ENCODE data around the gene KRTAP5-9.

The KRTAP5-9 gene

GRCh38 chr11:71558996-71559395, 10.8 kb downstream of the KRTAP5-9 start:
- TF ChIP-seq, protein P1, sequence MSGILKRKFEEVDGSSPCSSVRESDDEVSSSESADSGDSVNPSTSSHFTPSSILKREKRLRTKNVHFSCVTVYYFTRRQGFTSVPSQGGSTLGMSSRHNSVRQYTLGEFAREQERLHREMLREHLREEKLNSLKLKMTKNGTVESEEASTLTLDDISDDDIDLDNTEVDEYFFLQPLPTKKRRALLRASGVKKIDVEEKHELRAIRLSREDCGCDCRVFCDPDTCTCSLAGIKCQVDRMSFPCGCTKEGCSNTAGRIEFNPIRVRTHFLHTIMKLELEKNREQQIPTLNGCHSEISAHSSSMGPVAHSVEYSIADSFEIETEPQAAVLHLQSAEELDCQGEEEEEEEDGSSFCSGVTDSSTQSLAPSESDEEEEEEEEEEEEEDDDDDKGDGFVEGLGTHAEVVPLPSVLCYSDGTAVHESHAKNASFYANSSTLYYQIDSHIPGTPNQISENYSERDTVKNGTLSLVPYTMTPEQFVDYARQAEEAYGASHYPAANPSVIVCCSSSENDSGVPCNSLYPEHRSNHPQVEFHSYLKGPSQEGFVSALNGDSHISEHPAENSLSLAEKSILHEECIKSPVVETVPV (CRISPR knock-in tag; IDR thresholded peaks at IDR 0.05): no peak
- no peak for TF ChIP-seq SNAI2 (CRISPR knock-in tag; IDR thresholded peaks at IDR 0.05)
- TF ChIP-seq TSHZ2 (CRISPR knock-in tag; IDR thresholded peaks at IDR 0.05): no peak
- no peak for TF ChIP-seq ESRRG (CRISPR knock-in tag; IDR thresholded peaks at IDR 0.05)
- TF ChIP-seq ZNF565 (CRISPR knock-in tag; conservative IDR thresholded peaks at IDR 0.05; ENCODE audit: low read depth): no peak
- no peak for TF ChIP-seq GLIS3 (CRISPR knock-in tag; IDR thresholded peaks at IDR 0.05)
- TF ChIP-seq OSR1 (CRISPR knock-in tag; IDR thresholded peaks at IDR 0.05): no peak
- no peak for TF ChIP-seq TCF4 (CRISPR knock-in tag; IDR thresholded peaks at IDR 0.05; ENCODE audit: borderline replicate concordance)
- TF ChIP-seq CSDC2 (CRISPR knock-in tag; IDR thresholded peaks at IDR 0.05): no peak
- TF ChIP-seq ZC3H10 (CRISPR knock-in tag; IDR thresholded peaks at IDR 0.05): no peak
- TF ChIP-seq POU6F1 (CRISPR knock-in tag; IDR thresholded peaks at IDR 0.05; ENCODE audit: borderline replicate concordance, low read depth): no peak
- TF ChIP-seq, protein P2, sequence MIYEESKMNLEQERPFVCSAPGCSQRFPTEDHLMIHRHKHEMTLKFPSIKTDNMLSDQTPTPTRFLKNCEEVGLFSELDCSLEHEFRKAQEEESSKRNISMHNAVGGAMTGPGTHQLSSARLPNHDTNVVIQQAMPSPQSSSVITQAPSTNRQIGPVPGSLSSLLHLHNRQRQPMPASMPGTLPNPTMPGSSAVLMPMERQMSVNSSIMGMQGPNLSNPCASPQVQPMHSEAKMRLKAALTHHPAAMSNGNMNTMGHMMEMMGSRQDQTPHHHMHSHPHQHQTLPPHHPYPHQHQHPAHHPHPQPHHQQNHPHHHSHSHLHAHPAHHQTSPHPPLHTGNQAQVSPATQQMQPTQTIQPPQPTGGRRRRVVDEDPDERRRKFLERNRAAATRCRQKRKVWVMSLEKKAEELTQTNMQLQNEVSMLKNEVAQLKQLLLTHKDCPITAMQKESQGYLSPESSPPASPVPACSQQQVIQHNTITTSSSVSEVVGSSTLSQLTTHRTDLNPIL (CRISPR knock-in tag; IDR thresholded peaks at IDR 0.05; ENCODE audit: low read depth): no peak
- no peak for TF ChIP-seq TOX (CRISPR knock-in tag; IDR thresholded peaks at IDR 0.05; ENCODE audit: borderline replicate concordance)
- TF ChIP-seq BACH2 (CRISPR knock-in tag; IDR thresholded peaks at IDR 0.05; ENCODE audit: borderline replicate concordance): no peak
- no peak for TF ChIP-seq ZFP3 (CRISPR knock-in tag; IDR thresholded peaks at IDR 0.05)
- no peak for TF ChIP-seq ISL1 (CRISPR knock-in tag; IDR thresholded peaks at IDR 0.05)
- no peak for TF ChIP-seq RARB (CRISPR knock-in tag; IDR thresholded peaks at IDR 0.05)
- TF ChIP-seq ZNF8 (CRISPR knock-in tag; IDR thresholded peaks at IDR 0.05): no peak
- TF ChIP-seq, protein P3, sequence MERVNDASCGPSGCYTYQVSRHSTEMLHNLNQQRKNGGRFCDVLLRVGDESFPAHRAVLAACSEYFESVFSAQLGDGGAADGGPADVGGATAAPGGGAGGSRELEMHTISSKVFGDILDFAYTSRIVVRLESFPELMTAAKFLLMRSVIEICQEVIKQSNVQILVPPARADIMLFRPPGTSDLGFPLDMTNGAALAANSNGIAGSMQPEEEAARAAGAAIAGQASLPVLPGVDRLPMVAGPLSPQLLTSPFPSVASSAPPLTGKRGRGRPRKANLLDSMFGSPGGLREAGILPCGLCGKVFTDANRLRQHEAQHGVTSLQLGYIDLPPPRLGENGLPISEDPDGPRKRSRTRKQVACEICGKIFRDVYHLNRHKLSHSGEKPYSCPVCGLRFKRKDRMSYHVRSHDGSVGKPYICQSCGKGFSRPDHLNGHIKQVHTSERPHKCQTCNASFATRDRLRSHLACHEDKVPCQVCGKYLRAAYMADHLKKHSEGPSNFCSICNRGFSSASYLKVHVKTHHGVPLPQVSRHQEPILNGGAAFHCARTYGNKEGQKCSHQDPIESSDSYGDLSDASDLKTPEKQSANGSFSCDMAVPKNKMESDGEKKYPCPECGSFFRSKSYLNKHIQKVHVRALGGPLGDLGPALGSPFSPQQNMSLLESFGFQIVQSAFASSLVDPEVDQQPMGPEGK (CRISPR knock-in tag; IDR thresholded peaks at IDR 0.05; ENCODE audit: borderline replicate concordance): no peak
- no peak for ATAC-seq

GRCh38 chr11:71562120-71562519, 13.9 kb downstream of the KRTAP5-9 start:
- TF ChIP-seq ZNF8 (CRISPR knock-in tag; IDR thresholded peaks at IDR 0.05) (no peak), ISL1 (CRISPR knock-in tag; IDR thresholded peaks at IDR 0.05) (no peak)
- TF ChIP-seq, protein P2 (CRISPR knock-in tag; IDR thresholded peaks at IDR 0.05; ENCODE audit: low read depth): no peak
- ATAC-seq: no peak

GRCh38 chr11:71563406-71563805, 15.2 kb downstream of the KRTAP5-9 start:
- peak; percentile 49; the same call in 1 of the 3 replicates for ATAC-seq
- TF ChIP-seq ISL1 (CRISPR knock-in tag; IDR thresholded peaks at IDR 0.05) (no peak), CSDC2 (CRISPR knock-in tag; IDR thresholded peaks at IDR 0.05) (no peak), ZNF565 (CRISPR knock-in tag; conservative IDR thresholded peaks at IDR 0.05; ENCODE audit: low read depth) (no peak), OSR1 (CRISPR knock-in tag; IDR thresholded peaks at IDR 0.05) (no peak), ESRRG (CRISPR knock-in tag; IDR thresholded peaks at IDR 0.05) (no peak), ZFP30 (CRISPR knock-in tag; IDR thresholded peaks at IDR 0.05) (no peak), RARB (CRISPR knock-in tag; IDR thresholded peaks at IDR 0.05) (no peak), ZNF8 (CRISPR knock-in tag; IDR thresholded peaks at IDR 0.05) (no peak), PPARA (CRISPR knock-in tag; IDR thresholded peaks at IDR 0.05; ENCODE audit: borderline replicate concordance) (no peak), TOX (CRISPR knock-in tag; IDR thresholded peaks at IDR 0.05; ENCODE audit: borderline replicate concordance) (no peak), ARNTL (CRISPR knock-in tag; IDR thresholded peaks at IDR 0.05; ENCODE audit: borderline replicate concordance, low read depth) (no peak)
- TF ChIP-seq, protein P2 (CRISPR knock-in tag; IDR thresholded peaks at IDR 0.05; ENCODE audit: low read depth): no peak
- TF ChIP-seq, protein P1 (CRISPR knock-in tag; IDR thresholded peaks at IDR 0.05): no peak
